B cell (primary cell): ENCODE data around the gene AUTS2. TPM values are rescaled to one million over a fixed set of nuclear protein-coding genes. Genes with fewer than 3 reads are reported as not detected.

ENCODE experiments used
- ATAC-seq: fragments of 200-7000 bp; cut with Tn5 transposase; one replicate; pipeline ENCODE4 v1.10.0; 2021; ENCODE audit warnings: low read depth, mild to moderate bottlenecking, moderate number of reproducible peaks, moderate library complexity
- CTCF ChIA-PET: fragments of 350-600 bp; sonication (Branson Sonifier 250); formaldehyde crosslinking; loops from one replicate; lab custom pipeline; 2021; ENCODE audit warnings: antibody characterized with exemption, inconsistent platforms; lab: Charles Lee
- POLR2A ChIA-PET: fragments of 350-600 bp; sonication (Branson Sonifier 250); formaldehyde crosslinking; loops from one replicate; lab custom pipeline; 2021; ENCODE audit warnings: antibody characterized with exemption; lab: Charles Lee
- DNase-seq: peaks from one replicate; pipeline ENCODE4 v3.0.0; 2013
- H2AFZ ChIP-seq: 2 replicates; pipeline ENCODE4 v1.6.1; 2012; ENCODE audit warnings: mild to moderate bottlenecking, low read depth, low read length; ENCODE audit not compliant: insufficient read depth, poor library complexity, severe bottlenecking
- H3K27ac ChIP-seq, 2 donors: 1 replicate in 1 of 2; 2 replicates in 1 of 2; pipeline ENCODE4 v1.5.1; 2012 to 2013; ENCODE audit warnings: low read length in 2 of 2, mild to moderate bottlenecking in 2 of 2, moderate library complexity in 1 of 2
- H3K27me3 ChIP-seq, 4 experiments: fragments of 200-600 bp in 1 of 4; sonication (generic) in 1 of 4; replicated peaks in 1 of 4; 1 replicate in 2 of 4; 2 replicates in 2 of 4; pipeline versions ENCODE4 v1.6.1 to v1.7.0; 2013 to 2016; ENCODE audit warnings: low read length in 3 of 4, mild to moderate bottlenecking in 2 of 4, mixed read lengths in 1 of 4, moderate library complexity in 1 of 4; ENCODE audit not compliant: insufficient read depth in 4 of 4, control insufficient read depth in 3 of 4; ENCODE audit errors: control extremely low read depth in 1 of 4
- H3K36me3 ChIP-seq, 2 experiments: replicated peaks in 1 of 2; 1 replicate in 1 of 2; 2 replicates in 1 of 2; pipeline versions ENCODE4 v1.6.1 to v1.7.1; 2013; ENCODE audit warnings: low read length in 1 of 2; ENCODE audit not compliant: insufficient read depth in 2 of 2, control insufficient read depth in 1 of 2; ENCODE audit errors: control extremely low read depth in 1 of 2, extremely low read depth in 1 of 2
- H3K4me1 ChIP-seq, 2 donors: fragments of 200-600 bp in 1 of 2; sonication (generic) in 1 of 2; 1 replicate in 1 of 2; 2 replicates in 1 of 2; pipeline versions ENCODE4 v1.5.1 to v1.6.1; 2013 to 2017; ENCODE audit warnings: low read length in 2 of 2; ENCODE audit not compliant: control insufficient read depth in 2 of 2, insufficient read depth in 2 of 2
- H3K4me2 ChIP-seq: replicated peaks from 2 replicates; pipeline ENCODE3; 2012; ENCODE audit warnings: mild to moderate bottlenecking, low read depth, low read length; ENCODE audit not compliant: poor library complexity, severe bottlenecking
- H3K4me3 ChIP-seq, 5 experiments: fragments of 200-600 bp in 1 of 5; sonication (generic) in 1 of 5; 1 replicate in 3 of 5; 2 replicates in 2 of 5; pipeline versions ENCODE4 v1.5.1 to v1.7.0; 2011 to 2016; ENCODE audit warnings: low read length in 4 of 5, mild to moderate bottlenecking in 4 of 5, low read depth in 2 of 5, control low read depth in 1 of 5, moderate library complexity in 1 of 5; ENCODE audit not compliant: insufficient read depth in 1 of 5; ENCODE audit errors: control extremely low read depth in 1 of 5, extremely low read depth in 1 of 5
- H3K79me2 ChIP-seq: fragments of 200-600 bp; sonication (generic); one replicate; pipeline ENCODE4 v1.6.0; 2016; ENCODE audit warnings: low read length; ENCODE audit not compliant: control insufficient read depth, insufficient read depth
- H3K9ac ChIP-seq: fragments of 200-600 bp; sonication (generic); 2 replicates; pipeline ENCODE4 v1.6.1; 2017; ENCODE audit warnings: mild to moderate bottlenecking, low read length, moderate library complexity
- H3K9me3 ChIP-seq, 3 donors: one replicate each; pipeline versions ENCODE4 v1.6.1 to v1.7.1; 2013; ENCODE audit warnings: low read length in 2 of 3; ENCODE audit not compliant: control insufficient read depth in 2 of 3, insufficient read depth in 1 of 3; ENCODE audit errors: control extremely low read depth in 1 of 3
- H4K20me1 ChIP-seq: 2 replicates; pipeline ENCODE4 v1.6.0; 2012; ENCODE audit warnings: mild to moderate bottlenecking, low read length; ENCODE audit not compliant: insufficient read depth, control insufficient read depth, poor library complexity, severe bottlenecking
- H3K27ac Mint-ChIP-seq: one replicate; pipeline ENCODE4 v1.8.0; 2021; ENCODE audit warnings: mixed read lengths
- H3K27me3 Mint-ChIP-seq: one replicate; pipeline ENCODE4 v1.8.0; 2021; ENCODE audit warnings: mixed read lengths
- H3K4me1 Mint-ChIP-seq: one replicate; pipeline ENCODE4 v1.8.0; 2021; ENCODE audit warnings: mixed read lengths
- H3K4me3 Mint-ChIP-seq: one replicate; pipeline ENCODE4 v1.8.0; 2021; ENCODE audit warnings: mixed read lengths
- H3K9me3 Mint-ChIP-seq: one replicate; pipeline ENCODE4 v1.8.0; 2022; ENCODE audit warnings: mixed read lengths; ENCODE audit not compliant: insufficient read depth
- CTCF ChIP-seq: fragments of 200-600 bp; IDR thresholded peaks from one replicate; pipeline ENCODE4 v1.8.0; 2022; ENCODE audit warnings: antibody characterized with exemption, mild to moderate bottlenecking
- EZH2 ChIP-seq: IDR thresholded peaks from 2 replicates; pipeline ENCODE4 v1.6.1; 2012; ENCODE audit warnings: borderline replicate concordance, low read depth, mild to moderate bottlenecking, moderate library complexity, low read length; ENCODE audit not compliant: insufficient read depth, poor library complexity, severe bottlenecking
- WGBS: methylation state at CpG from one replicate; pipeline ENCODE4 v1.1.5; 2013; ENCODE audit warnings: missing lambda C conversion rate; ENCODE audit not compliant: insufficient coverage; 5-methylcytosine and 5-hydroxymethylcytosine counted together
- intact Hi-C: fragments of 100-400 bp; cut with micrococcal nuclease; formaldehyde crosslinking; loops from one replicate; pipeline ENCODE4 v1.10.0; 2022
- polyA plus RNA-seq: library from polyadenylated mRNA; depleted of rRNA; stranded (reverse); fragments of >200 nt; gene quantifications from 2 replicates; pipeline ENCODE4 v1.2.3, GENCODE V29; 2012
- total RNA-seq, 2 donors: library from RNA; stranded (reverse); fragments of 120-200 nt in 1 of 2; gene quantifications; 1 replicate in 1 of 2; 2 replicates in 1 of 2; pipeline versions ENCODE4 v1.2.3 to v1.2.4, GENCODE V29; 2013 to 2022

The AUTS2 gene
- total and polyA plus RNA-seq, 2 donors (not counting 1 experiment from before 2014, with no cell fraction given) = 22.3 to 35.0 TPM

- peaks cover 0 to 2% of the 10 kb centered on the region in 2 donors for H3K4me1 ChIP-seq
- H3K9ac ChIP-seq = no peak overlapping the region
- Mint-ChIP-seq H3K27me3 (no peaks in the 10 kb centered on the region), H3K27ac (no peak overlapping the region), H3K9me3 (no peaks in the 10 kb centered on the region), H3K4me1 (peaks cover 20% of the 10 kb centered on the region), H3K4me3 (no peak overlapping the region)
- H3K27ac ChIP-seq = no peak overlapping the region
- DNase-seq (no peak), ATAC-seq (no peak)
- no peak for TF ChIP-seq EZH2
- H3K4me2 ChIP-seq = no peak overlapping the region
- intact Hi-C loops = no loop called here
- H3K4me3 ChIP-seq = no peak overlapping the region
- no peaks in the 10 kb centered on the region for H3K36me3 ChIP-seq
- WGBS = 94% methylated on average over 3 of the region's 7 CpGs
- ChIA-PET POLR2A (no interaction called here), CTCF (no interaction called here)
- H3K9me3 ChIP-seq = no peaks in the 10 kb centered on the region
- no peak overlapping the region for H2AFZ ChIP-seq
- H3K27me3 ChIP-seq = no peaks in the 10 kb centered on the region
- H4K20me1 ChIP-seq = no peaks in the 10 kb centered on the region
- no peaks in the 10 kb centered on the region for H3K79me2 ChIP-seq
These were observed 1120.8 kb downstream of the AUTS2 start for GRCh38 chr7:70719125-70719524.

- intact Hi-C loops = no loop called here
- peaks cover 20% of the 10 kb centered on the region for H3K4me1 Mint-ChIP-seq
- H3K27me3 Mint-ChIP-seq = no peaks in the 10 kb centered on the region
- Histone ChIP-seq H3K9me3 (no peaks in the 10 kb centered on the region), H3K27me3 (no peaks in the 10 kb centered on the region), H3K9ac (no peak overlapping the region), H4K20me1 (no peaks in the 10 kb centered on the region), H3K4me3 (no peak overlapping the region), H3K79me2 (no peaks in the 10 kb centered on the region), H3K27ac (no peak overlapping the region), H3K4me2 (no peak overlapping the region), H3K4me1 (peaks cover 0 to 2% of the 10 kb centered on the region in 2 donors), H3K36me3 (no peaks in the 10 kb centered on the region), H2AFZ (peak overlapping the region; percentile 8)
- WGBS = no CpG with 5 or more reads among the region's 7 CpGs
- no peak overlapping the region for H3K4me3 Mint-ChIP-seq
- no peaks in the 10 kb centered on the region for H3K9me3 Mint-ChIP-seq
- ATAC-seq (no peak), DNase-seq (no peak)
- H3K27ac Mint-ChIP-seq = no peak overlapping the region
- CTCF ChIA-PET = no interaction called here
- TF ChIP-seq CTCF (no peak), EZH2 (no peak)
- POLR2A ChIA-PET = no interaction called here
These were observed 1122.1 kb downstream of the AUTS2 start for GRCh38 chr7:70720191-70720873.
